Measurements from ENCODE around the gene COX20. TPM values are rescaled to one million over a fixed set of nuclear protein-coding genes. Genes with fewer than 3 reads are reported as not detected.
A peak's percentile ranks its signal among the peaks of the same experiment; 100 is the strongest.
"Not testable (repeated sequence)": the region's sequence is repeated elsewhere in the genome, so short reads cannot be mapped to it uniquely, and the experiment has no call there.

COX20 gene
- total RNA-seq, 2 experiments from 2014 or later = 14.5 to 16.8 TPM

DNA sequence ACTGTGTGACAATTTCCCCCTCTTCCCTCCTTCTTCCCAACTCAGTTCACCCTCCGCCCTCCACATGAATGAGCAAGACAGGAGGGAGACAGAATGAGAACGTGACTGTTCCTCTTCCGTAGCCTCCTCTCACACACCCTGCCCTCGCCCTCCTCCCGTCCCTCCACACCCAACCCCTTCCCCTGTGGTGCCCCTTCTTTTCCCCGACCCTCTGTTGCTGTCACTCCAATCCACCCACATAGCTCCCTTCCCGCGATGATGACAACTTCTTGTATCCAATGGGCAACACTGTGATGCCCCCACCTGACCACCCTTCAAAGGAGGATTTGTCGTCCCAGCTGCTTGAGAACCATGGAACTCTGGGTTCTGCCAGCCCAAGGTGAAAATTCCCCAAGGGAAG is 41.4 kb upstream of the COX20 start:
- H3K9me3 Mint-ChIP-seq = no peaks in the 10 kb centered on the region
- H3K36me3 Mint-ChIP-seq (ENCODE audit: low read depth) = no peaks in the 10 kb centered on the region
- H3K4me3 Mint-ChIP-seq = no peak overlapping the region
- POLR2A ChIA-PET = no interaction called here
- no peaks in the 10 kb centered on the region for H3K9me3 ChIP-seq (ENCODE audit: control insufficient read depth in 1 of 2, insufficient read depth in 1 of 2, low read length in 2 of 2)
- CTCF ChIA-PET = no interaction called here
- H3K27ac Mint-ChIP-seq = no peak overlapping the region
- H3K4me1 ChIP-seq (ENCODE audit: insufficient read depth, low read length) = no peaks in the 10 kb centered on the region
- intact Hi-C loops (cut with DNase I, micrococcal nuclease) = loop anchor here in 1 of 2 experiments (10.0 kb wide), 1 partner anchor 1449 kb away; no protein-coding TSS in a partner anchor
- H3K27ac ChIP-seq (ENCODE audit: low read depth in 1 of 2, low read length in 2 of 2) = no peak overlapping the region
- no peak for DNase-seq
- no peaks in the 10 kb centered on the region for H3K27me3 ChIP-seq (ENCODE audit: control insufficient read depth in 1 of 2, insufficient read depth in 2 of 2, low read length in 2 of 2)
- no peaks in the 10 kb centered on the region for H3K27me3 Mint-ChIP-seq
- no peak overlapping the region for H3K4me3 ChIP-seq (ENCODE audit: low read length)
- no peaks in the 10 kb centered on the region for H3K36me3 ChIP-seq (ENCODE audit: insufficient read depth, low read length)
- TF ChIP-seq, protein P1, sequence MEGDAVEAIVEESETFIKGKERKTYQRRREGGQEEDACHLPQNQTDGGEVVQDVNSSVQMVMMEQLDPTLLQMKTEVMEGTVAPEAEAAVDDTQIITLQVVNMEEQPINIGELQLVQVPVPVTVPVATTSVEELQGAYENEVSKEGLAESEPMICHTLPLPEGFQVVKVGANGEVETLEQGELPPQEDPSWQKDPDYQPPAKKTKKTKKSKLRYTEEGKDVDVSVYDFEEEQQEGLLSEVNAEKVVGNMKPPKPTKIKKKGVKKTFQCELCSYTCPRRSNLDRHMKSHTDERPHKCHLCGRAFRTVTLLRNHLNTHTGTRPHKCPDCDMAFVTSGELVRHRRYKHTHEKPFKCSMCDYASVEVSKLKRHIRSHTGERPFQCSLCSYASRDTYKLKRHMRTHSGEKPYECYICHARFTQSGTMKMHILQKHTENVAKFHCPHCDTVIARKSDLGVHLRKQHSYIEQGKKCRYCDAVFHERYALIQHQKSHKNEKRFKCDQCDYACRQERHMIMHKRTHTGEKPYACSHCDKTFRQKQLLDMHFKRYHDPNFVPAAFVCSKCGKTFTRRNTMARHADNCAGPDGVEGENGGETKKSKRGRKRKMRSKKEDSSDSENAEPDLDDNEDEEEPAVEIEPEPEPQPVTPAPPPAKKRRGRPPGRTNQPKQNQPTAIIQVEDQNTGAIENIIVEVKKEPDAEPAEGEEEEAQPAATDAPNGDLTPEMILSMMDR (IDR thresholded peaks at IDR 0.05) = no peak
- H3K4me1 Mint-ChIP-seq (ENCODE audit: low read depth) = no peaks in the 10 kb centered on the region
- no peak for ATAC-seq (ENCODE audit: poor library complexity)

DNA sequence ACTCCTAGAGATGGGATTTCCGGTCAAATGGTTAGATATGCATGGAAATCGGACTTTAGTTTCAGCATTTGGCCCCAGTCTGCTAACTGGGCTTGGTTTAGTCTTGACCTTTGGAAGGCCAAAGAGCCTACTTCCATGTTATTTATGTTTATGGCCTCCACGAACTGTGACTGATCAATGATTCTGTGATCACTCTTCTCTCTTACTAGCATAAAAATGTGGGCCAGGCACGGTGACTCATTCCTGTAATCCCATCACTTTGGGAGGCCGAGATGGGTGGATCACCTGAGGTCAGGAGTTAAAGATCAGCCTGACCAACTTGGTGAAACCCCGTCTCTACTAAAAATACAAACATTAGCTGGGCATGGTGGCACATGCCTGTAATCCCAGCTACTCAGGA is 40.9 kb upstream of the COX20 start:
- intact Hi-C loops (cut with DNase I, micrococcal nuclease) = loop anchor here in 1 of 2 experiments (10.0 kb wide), 1 partner anchor 1450 kb away; no protein-coding TSS in a partner anchor
- DNase-seq; H3K9me3 ChIP-seq (ENCODE audit: control insufficient read depth in 1 of 2, insufficient read depth in 1 of 2, low read length in 2 of 2); H3K9me3 Mint-ChIP-seq; CTCF ChIA-PET; H3K4me3 Mint-ChIP-seq; H3K27ac ChIP-seq (ENCODE audit: low read depth in 1 of 2, low read length in 2 of 2); ATAC-seq (ENCODE audit: poor library complexity); H3K36me3 ChIP-seq (ENCODE audit: insufficient read depth, low read length); H3K27ac Mint-ChIP-seq; H3K36me3 Mint-ChIP-seq (ENCODE audit: low read depth); H3K27me3 Mint-ChIP-seq; H3K4me1 ChIP-seq (ENCODE audit: insufficient read depth, low read length); H3K27me3 ChIP-seq (ENCODE audit: control insufficient read depth in 1 of 2, insufficient read depth in 2 of 2, low read length in 2 of 2); H3K4me3 ChIP-seq (ENCODE audit: low read length); H3K4me1 Mint-ChIP-seq (ENCODE audit: low read depth); POLR2A ChIA-PET: not testable (repeated sequence)

DNA sequence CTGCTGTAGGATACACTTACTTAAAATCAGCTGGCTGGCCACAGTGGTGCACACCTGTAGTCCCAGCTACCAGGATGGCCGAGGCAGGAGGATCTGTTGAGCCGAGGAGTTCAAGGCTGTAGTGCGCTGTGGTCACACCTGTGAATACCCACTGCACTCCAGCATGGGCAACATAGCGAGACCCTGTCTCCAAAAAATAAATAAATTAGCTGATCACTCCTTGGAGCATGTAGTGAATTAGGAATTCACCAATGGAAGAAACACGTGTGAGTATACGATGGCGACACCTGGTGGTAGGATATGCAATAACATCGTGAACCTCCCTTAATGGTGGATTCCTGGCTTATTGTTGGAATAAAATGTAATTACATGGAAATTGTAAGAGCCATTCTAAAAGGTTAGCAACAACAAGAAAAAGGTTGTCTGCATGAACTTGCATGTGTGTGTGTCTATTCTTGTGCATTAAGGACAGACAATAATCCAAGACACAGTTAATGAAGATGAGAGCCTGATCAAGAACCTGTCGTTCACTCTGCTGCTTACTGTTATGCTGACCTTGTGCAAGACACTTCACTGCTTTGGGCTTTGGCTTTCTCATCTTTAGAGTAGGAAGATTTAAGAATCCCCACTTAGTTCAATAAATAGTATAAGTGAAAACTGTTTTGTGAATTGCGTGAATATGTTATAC is 38.6 kb upstream of the COX20 start:
- Histone ChIP-seq H3K27ac (ENCODE audit: low read depth in 1 of 2, low read length in 2 of 2) (no peak overlapping the region), H3K4me3 (ENCODE audit: low read length) (no peak overlapping the region), H3K9me3 (ENCODE audit: control insufficient read depth in 1 of 2, insufficient read depth in 1 of 2, low read length in 2 of 2) (no peaks in the 10 kb centered on the region), H3K4me1 (ENCODE audit: insufficient read depth, low read length) (peaks cover 3% of the 10 kb centered on the region), H3K27me3 (ENCODE audit: control insufficient read depth in 1 of 2, insufficient read depth in 2 of 2, low read length in 2 of 2) (no peaks in the 10 kb centered on the region), H3K36me3 (ENCODE audit: insufficient read depth, low read length) (no peaks in the 10 kb centered on the region)
- ChIA-PET POLR2A (interaction anchor here (0.9 to 1.2 kb wide), 5 partner anchors 27 to 245 kb away, joined by 3 to 5 read pairs (median 3); partner anchors contain the start of gene DESI2), CTCF (interaction anchor here (0.7 to 3.2 kb wide), 7 partner anchors 31 to 246 kb away, joined by 3 to 18 read pairs (median 4); no protein-coding TSS in a partner anchor)
- H3K9me3 Mint-ChIP-seq = no peaks in the 10 kb centered on the region
- ATAC-seq (ENCODE audit: poor library complexity) = no peak
- peak; percentile 10 to 83 (median 41) for DNase-seq
- TF ChIP-seq, protein P1 (IDR thresholded peaks at IDR 0.05) = peak; percentile 97
- H3K4me1 Mint-ChIP-seq (ENCODE audit: low read depth) = peaks cover 4% of the 10 kb centered on the region
- peaks cover 4% of the 10 kb centered on the region for H3K27me3 Mint-ChIP-seq
- intact Hi-C loops (cut with DNase I, micrococcal nuclease) = loop anchor here (1.0 to 10.0 kb wide), 3 partner anchors 194 to 1452 kb away; no protein-coding TSS in a partner anchor
- H3K36me3 Mint-ChIP-seq (ENCODE audit: low read depth) = no peaks in the 10 kb centered on the region
- H3K27ac Mint-ChIP-seq = no peak overlapping the region
- H3K4me3 Mint-ChIP-seq = no peak overlapping the region
